Measurements from ENCODE around the gene SALL4.

DNA sequence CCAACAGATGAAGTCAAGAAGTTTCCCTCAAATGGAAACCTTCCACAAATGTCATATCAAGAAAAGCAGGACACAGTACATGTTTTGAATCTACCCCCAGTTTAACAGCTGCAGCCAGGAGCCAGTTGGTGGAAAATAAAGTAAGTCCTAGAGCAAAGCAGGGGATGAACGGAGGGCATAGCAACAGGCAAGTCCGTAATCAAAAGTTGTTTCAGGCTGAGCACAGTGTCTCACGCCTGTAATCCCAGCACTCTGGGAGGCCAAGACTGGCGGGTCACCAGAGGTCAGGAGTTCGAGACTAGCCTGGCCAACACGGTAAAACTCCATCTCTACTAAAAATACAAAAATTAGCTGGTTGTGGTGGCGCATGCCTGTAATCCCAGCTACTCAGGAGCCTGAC is 2.4 kb upstream of the SALL4 start:
- TF ChIP-seq, protein P1, sequence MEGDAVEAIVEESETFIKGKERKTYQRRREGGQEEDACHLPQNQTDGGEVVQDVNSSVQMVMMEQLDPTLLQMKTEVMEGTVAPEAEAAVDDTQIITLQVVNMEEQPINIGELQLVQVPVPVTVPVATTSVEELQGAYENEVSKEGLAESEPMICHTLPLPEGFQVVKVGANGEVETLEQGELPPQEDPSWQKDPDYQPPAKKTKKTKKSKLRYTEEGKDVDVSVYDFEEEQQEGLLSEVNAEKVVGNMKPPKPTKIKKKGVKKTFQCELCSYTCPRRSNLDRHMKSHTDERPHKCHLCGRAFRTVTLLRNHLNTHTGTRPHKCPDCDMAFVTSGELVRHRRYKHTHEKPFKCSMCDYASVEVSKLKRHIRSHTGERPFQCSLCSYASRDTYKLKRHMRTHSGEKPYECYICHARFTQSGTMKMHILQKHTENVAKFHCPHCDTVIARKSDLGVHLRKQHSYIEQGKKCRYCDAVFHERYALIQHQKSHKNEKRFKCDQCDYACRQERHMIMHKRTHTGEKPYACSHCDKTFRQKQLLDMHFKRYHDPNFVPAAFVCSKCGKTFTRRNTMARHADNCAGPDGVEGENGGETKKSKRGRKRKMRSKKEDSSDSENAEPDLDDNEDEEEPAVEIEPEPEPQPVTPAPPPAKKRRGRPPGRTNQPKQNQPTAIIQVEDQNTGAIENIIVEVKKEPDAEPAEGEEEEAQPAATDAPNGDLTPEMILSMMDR (IDR thresholded peaks at IDR 0.05) = no peak
- TF ChIP-seq POLR2AphosphoS5 (IDR thresholded peaks at IDR 0.05) (no peak), POLR2A (IDR thresholded peaks at IDR 0.05) (no peak), EP300 (IDR thresholded peaks at IDR 0.05) (no peak)
